ENCODE results near the gene WDR31.

DNA sequence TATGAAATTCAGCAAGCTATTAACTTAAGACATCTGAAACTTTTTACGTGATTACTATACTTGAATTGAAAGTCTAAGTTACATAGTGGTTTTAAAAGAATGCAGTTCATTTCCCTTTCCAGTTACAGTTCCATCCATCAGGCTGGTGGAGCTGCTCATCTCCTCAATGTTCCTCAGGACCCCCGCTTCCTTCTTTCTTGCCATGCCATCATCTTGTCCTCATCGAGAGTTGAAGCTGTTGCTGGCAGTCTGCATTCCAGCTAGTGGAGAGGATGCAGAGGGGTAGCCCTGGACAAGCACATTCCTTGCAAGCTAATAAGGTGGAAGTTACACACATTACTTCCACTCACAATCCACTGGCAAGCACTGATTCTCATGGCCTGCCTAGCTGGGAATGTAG, 28.1 kb downstream of the WDR31 start:
- TF ChIP-seq POLR2AphosphoS5 (IDR thresholded peaks at IDR 0.05): no peak
- TF ChIP-seq, protein P1, sequence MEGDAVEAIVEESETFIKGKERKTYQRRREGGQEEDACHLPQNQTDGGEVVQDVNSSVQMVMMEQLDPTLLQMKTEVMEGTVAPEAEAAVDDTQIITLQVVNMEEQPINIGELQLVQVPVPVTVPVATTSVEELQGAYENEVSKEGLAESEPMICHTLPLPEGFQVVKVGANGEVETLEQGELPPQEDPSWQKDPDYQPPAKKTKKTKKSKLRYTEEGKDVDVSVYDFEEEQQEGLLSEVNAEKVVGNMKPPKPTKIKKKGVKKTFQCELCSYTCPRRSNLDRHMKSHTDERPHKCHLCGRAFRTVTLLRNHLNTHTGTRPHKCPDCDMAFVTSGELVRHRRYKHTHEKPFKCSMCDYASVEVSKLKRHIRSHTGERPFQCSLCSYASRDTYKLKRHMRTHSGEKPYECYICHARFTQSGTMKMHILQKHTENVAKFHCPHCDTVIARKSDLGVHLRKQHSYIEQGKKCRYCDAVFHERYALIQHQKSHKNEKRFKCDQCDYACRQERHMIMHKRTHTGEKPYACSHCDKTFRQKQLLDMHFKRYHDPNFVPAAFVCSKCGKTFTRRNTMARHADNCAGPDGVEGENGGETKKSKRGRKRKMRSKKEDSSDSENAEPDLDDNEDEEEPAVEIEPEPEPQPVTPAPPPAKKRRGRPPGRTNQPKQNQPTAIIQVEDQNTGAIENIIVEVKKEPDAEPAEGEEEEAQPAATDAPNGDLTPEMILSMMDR (IDR thresholded peaks at IDR 0.05 in 8 of 11, conservative IDR thresholded peaks at IDR 0.05 in 3 of 11): no peak
